NCI-H446 (cell line): ENCODE results near the gene DNAJC7.
A peak's percentile ranks its signal among the peaks of the same experiment; 100 is the strongest.

Experiments used
- DNase-seq, 2 experiments: peaks; one replicate each; lab custom pipeline; 2025; lab: John Stamatoyannopoulos, UW

Gene DNAJC7

GRCh38 chr17:41975099-41976083 is 41.8 kb downstream of the DNAJC7 start:
- DNase-seq: no peak

GRCh38 chr17:41974658-41975057 is 42.6 kb downstream of the DNAJC7 start:
- no peak for DNase-seq

- DNase-seq: no peak
Observed at GRCh38 chr17:41974031-41974430, 43.2 kb downstream of the DNAJC7 start.

- no peak for DNase-seq
Observed at GRCh38 chr17:41973408-41973811, 43.8 kb downstream of the DNAJC7 start.

- no peak for DNase-seq
Observed at GRCh38 chr17:41972571-41973407, 44.5 kb downstream of the DNAJC7 start.

- no peak for DNase-seq
Observed at GRCh38 chr17:41971721-41972523, 45.3 kb downstream of the DNAJC7 start.

- no peak for DNase-seq
Observed at GRCh38 chr17:41970901-41971331, 46.3 kb downstream of the DNAJC7 start.

- DNase-seq: no peak
Observed at GRCh38 chr17:41968676-41969075, 48.6 kb downstream of the DNAJC7 start.

GRCh38 chr17:41967921-41968578 is 49.2 kb downstream of the DNAJC7 start:
- DNase-seq: no peak

- no peak for DNase-seq
Observed at GRCh38 chr17:41967141-41967920, 49.9 kb downstream of the DNAJC7 start.

GRCh38 chr17:41966463-41967140 is 50.6 kb downstream of the DNAJC7 start, which contains the start of gene CNP:
Gene CNP, plus strand, starts transcription at chr17:41966795. Its CDS starts 90 bp downstream, at chr17:41966885.
- peak; percentile 51 to 88 for DNase-seq

- DNase-seq: no peak
Observed at GRCh38 chr17:41965694-41966462, 51.4 kb downstream of the DNAJC7 start.

- DNase-seq: peak; percentile 38 to 78
Observed at GRCh38 chr17:41962768-41963434, 54.3 kb downstream of the DNAJC7 start.

GRCh38 chr17:41962111-41962510 is 55.1 kb downstream of the DNAJC7 start:
- DNase-seq: no peak

GRCh38 chr17:41959336-41960095 is 57.7 kb downstream of the DNAJC7 start:
- peak in 1 of 2 experiments; percentile 53 for DNase-seq

- DNase-seq: no peak
Observed at GRCh38 chr17:41959030-41959335, 58.3 kb downstream of the DNAJC7 start.

GRCh38 chr17:41957869-41958439 is 59.3 kb downstream of the DNAJC7 start:
- no peak for DNase-seq
